PC-3 (cell line): Measurements from ENCODE around the gene ABHD12B. TPM values are rescaled to one million over a fixed set of nuclear protein-coding genes. Genes with fewer than 3 reads are reported as not detected.

Experiments
- ATAC-seq: fragments of 200-7000 bp; cut with Tn5 transposase; 2 replicates; pipeline ENCODE4 v1.9.1; 2020; ENCODE audit warnings: mild to moderate bottlenecking, moderate library complexity
- BruUV-seq: library from RNA; stranded (reverse); fragments of 400-500 nt; replicated peaks from 2 replicates; lab custom pipeline; 2021; lab: Mats Ljungman, UMichigan
- CTCF ChIA-PET: fragments of 300-600 bp; sonication (Branson Sonifier 250); formaldehyde crosslinking; loops from one replicate; lab custom pipeline; 2022; ENCODE audit warnings: antibody characterized with exemption; lab: Charles Lee
- POLR2A ChIA-PET: fragments of 300-600 bp; sonication (Branson Sonifier 250); formaldehyde crosslinking; loops from one replicate; lab custom pipeline; 2022; ENCODE audit warnings: antibody characterized with exemption; ENCODE audit not compliant: unreplicated experiment; lab: Charles Lee
- DNase-seq: peaks from one replicate; pipeline ENCODE4 v3.0.0-alpha.2; 2015
- H2AFZ ChIP-seq: fragments of 300-600 bp; sonication (generic); 2 replicates; pipeline ENCODE4 v1.6.0; 2016; ENCODE audit warnings: antibody characterized with exemption, low read length
- H3F3A ChIP-seq: fragments of 300-600 bp; sonication (generic); one replicate; pipeline ENCODE4 v1.6.0; 2017; ENCODE audit warnings: antibody characterized with exemption, low read length, control low read depth, mild to moderate bottlenecking; ENCODE audit not compliant: unreplicated experiment
- H3K27ac ChIP-seq: fragments of 300-600 bp; sonication (generic); 2 replicates; pipeline ENCODE4 v1.5.1; 2016; ENCODE audit warnings: mild to moderate bottlenecking, low read length
- H3K27me3 ChIP-seq: fragments of 300-600 bp; sonication (generic); 2 replicates; pipeline ENCODE4 v1.6.1; 2016; ENCODE audit warnings: low read length, mixed read lengths
- H3K36me3 ChIP-seq: fragments of 300-600 bp; sonication (generic); 2 replicates; pipeline ENCODE4 v1.6.1; 2016; ENCODE audit warnings: low read depth, mixed run types, low read length, mixed read lengths
- H3K4me1 ChIP-seq: fragments of 300-600 bp; sonication (generic); 2 replicates; pipeline ENCODE4 v1.5.1; 2016; ENCODE audit warnings: low read length; ENCODE audit not compliant: insufficient read depth
- H3K4me2 ChIP-seq: fragments of 300-600 bp; sonication (generic); 2 replicates; pipeline ENCODE4 v1.6.0; 2016; ENCODE audit warnings: low read length
- H3K4me3 ChIP-seq: fragments of 300-600 bp; sonication (generic); 2 replicates; pipeline ENCODE4 v1.5.1; 2016; ENCODE audit warnings: mild to moderate bottlenecking, low read length, mixed read lengths
- H3K79me2 ChIP-seq: fragments of 300-600 bp; sonication (generic); 2 replicates; pipeline ENCODE4 v1.6.1; 2017; ENCODE audit warnings: low read length, mixed read lengths
- H3K9ac ChIP-seq: fragments of 300-600 bp; sonication (generic); 2 replicates; pipeline ENCODE4 v1.6.0; 2016; ENCODE audit warnings: mild to moderate bottlenecking, low read length
- H3K9me2 ChIP-seq: fragments of 300-600 bp; sonication (generic); replicated peaks from 2 replicates; pipeline ENCODE4 v1.6.1; 2016; ENCODE audit warnings: mixed run types, low read length, mixed read lengths
- H3K9me3 ChIP-seq: fragments of 300-600 bp; sonication (generic); 2 replicates; pipeline ENCODE4 v1.6.1; 2016; ENCODE audit warnings: low read length, mixed read lengths
- H4K20me1 ChIP-seq: fragments of 300-600 bp; sonication (generic); 2 replicates; pipeline ENCODE4 v1.6.1; 2016; ENCODE audit warnings: low read length, mixed read lengths
- EZH2 ChIP-seq: fragments of 300-600 bp; sonication (generic); IDR thresholded peaks from one replicate; pipeline ENCODE4 v1.6.1; 2017; ENCODE audit warnings: antibody characterized with exemption, mild to moderate bottlenecking, low read length; ENCODE audit not compliant: unreplicated experiment
- EZH2phosphoT487 ChIP-seq: fragments of 300-600 bp; sonication (generic); IDR thresholded peaks from 2 replicates; pipeline ENCODE4 v1.6.1; 2018; ENCODE audit warnings: mild to moderate bottlenecking, antibody characterized with exemption, low read length, borderline replicate concordance
- intact Hi-C: fragments of 100-400 bp; cut with micrococcal nuclease; formaldehyde crosslinking; loops from 2 replicates; pipeline ENCODE4 v1.9.0; 2023
- total RNA-seq: library from RNA; depleted of rRNA; stranded (reverse); fragments of >200 nt; gene quantifications from 2 replicates; pipeline ENCODE4 v1.2.3, GENCODE V29; 2014
- TF ChIP-seq, protein P1 (sequence below): fragments of 300-600 bp; sonication (generic); conservative IDR thresholded peaks from 2 replicates; pipeline ENCODE4 v1.5.1; 2017; ENCODE audit warnings: antibody characterized with exemption, low read depth, mild to moderate bottlenecking, low read length

The ABHD12B gene
- total RNA-seq, 1 experiment from 2014 or later = not detected

DNA sequence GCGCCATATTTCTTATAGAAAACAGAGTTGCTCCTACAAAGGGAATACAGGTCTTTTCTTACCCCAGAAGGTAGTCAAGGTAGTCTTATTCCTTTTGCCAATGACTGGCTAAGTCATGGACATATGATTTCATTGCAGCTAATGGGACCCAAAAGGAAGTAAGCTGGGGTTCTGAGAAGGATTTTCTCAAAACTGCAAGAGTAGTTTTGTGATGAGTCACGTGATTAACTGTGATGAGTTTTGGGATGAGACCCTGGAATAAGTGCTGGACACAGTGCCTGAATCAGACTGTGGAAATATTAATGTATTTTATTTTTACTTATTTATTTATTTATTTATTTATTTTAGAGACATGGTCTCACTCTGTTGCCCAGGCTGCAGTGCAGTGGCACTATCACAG is 27.5 kb upstream of the ABHD12B start:
- intact Hi-C loops = no loop called here
- ChIA-PET POLR2A (interaction anchor here (0.6 kb wide), 1 partner anchor 12 kb away, joined by 5 read pairs; no protein-coding TSS in a partner anchor), CTCF (no interaction called here)
- H3K36me3 ChIP-seq = no peaks in the 10 kb centered on the region
- no peaks in the 10 kb centered on the region for H3K27me3 ChIP-seq
- H3F3A ChIP-seq = no peaks in the 10 kb centered on the region
- H3K9me2 ChIP-seq = 0 out of 2 replicates have a peak, but pooled peaks cover 4% of the 10 kb centered on the region
- no peak overlapping the region for H3K4me2 ChIP-seq
- H3K9ac ChIP-seq = no peak overlapping the region
- no peak for ATAC-seq
- no peak for TF ChIP-seq EZH2
- no peak for TF ChIP-seq EZH2phosphoT487
- TF ChIP-seq, protein P1, sequence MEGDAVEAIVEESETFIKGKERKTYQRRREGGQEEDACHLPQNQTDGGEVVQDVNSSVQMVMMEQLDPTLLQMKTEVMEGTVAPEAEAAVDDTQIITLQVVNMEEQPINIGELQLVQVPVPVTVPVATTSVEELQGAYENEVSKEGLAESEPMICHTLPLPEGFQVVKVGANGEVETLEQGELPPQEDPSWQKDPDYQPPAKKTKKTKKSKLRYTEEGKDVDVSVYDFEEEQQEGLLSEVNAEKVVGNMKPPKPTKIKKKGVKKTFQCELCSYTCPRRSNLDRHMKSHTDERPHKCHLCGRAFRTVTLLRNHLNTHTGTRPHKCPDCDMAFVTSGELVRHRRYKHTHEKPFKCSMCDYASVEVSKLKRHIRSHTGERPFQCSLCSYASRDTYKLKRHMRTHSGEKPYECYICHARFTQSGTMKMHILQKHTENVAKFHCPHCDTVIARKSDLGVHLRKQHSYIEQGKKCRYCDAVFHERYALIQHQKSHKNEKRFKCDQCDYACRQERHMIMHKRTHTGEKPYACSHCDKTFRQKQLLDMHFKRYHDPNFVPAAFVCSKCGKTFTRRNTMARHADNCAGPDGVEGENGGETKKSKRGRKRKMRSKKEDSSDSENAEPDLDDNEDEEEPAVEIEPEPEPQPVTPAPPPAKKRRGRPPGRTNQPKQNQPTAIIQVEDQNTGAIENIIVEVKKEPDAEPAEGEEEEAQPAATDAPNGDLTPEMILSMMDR = no peak
- H2AFZ ChIP-seq = no peak overlapping the region
- no peak overlapping the region for H3K27ac ChIP-seq
- H3K9me3 ChIP-seq = no peaks in the 10 kb centered on the region
- H3K79me2 ChIP-seq = no peaks in the 10 kb centered on the region
- no peak for DNase-seq
- H3K4me3 ChIP-seq = no peak overlapping the region
- H3K4me1 ChIP-seq = no peaks in the 10 kb centered on the region
- H4K20me1 ChIP-seq = no peaks in the 10 kb centered on the region
- no TSS peak for BruUV-seq

DNA sequence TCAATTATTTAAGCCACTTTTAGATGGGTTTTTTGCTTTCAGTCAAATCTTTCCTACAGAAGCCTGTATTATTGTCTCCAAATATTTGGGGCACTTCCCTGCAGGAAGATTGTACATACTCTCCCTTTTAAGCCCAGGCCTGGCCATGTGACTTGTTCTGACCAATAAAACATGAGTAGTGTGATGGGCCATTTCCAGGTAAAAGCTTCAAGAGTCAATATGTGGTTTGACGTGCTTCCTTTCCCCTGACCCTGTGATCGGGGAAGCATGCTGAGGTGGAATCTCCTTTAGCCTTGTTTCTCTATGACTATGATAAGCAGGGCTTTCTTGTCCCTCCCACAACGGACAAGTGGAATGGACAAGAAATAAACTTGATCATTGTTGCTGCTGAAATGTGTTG is 26.7 kb upstream of the ABHD12B start:
- DNase-seq (no peak), ATAC-seq (no peak)
- Histone ChIP-seq H3K4me1 (no peaks in the 10 kb centered on the region), H4K20me1 (no peaks in the 10 kb centered on the region), H3K9me2 (0 out of 2 replicates have a peak, but pooled peaks cover 4% of the 10 kb centered on the region), H3K9me3 (no peaks in the 10 kb centered on the region), H3K4me3 (no peak overlapping the region), H3K27me3 (no peaks in the 10 kb centered on the region), H3K79me2 (no peaks in the 10 kb centered on the region), H2AFZ (no peak overlapping the region), H3K4me2 (no peak overlapping the region), H3K27ac (no peak overlapping the region), H3K9ac (no peak overlapping the region), H3F3A (no peaks in the 10 kb centered on the region), H3K36me3 (no peaks in the 10 kb centered on the region)
- ChIA-PET CTCF (no interaction called here), POLR2A (no interaction called here)
- BruUV-seq = no TSS peak
- intact Hi-C loops = no loop called here
- TF ChIP-seq EZH2phosphoT487 (no peak), EZH2 (no peak)
- TF ChIP-seq, protein P1 = no peak

GRCh38 chr14:50846226-50846880 is 25.5 kb upstream of the ABHD12B start:
- H3K4me3 ChIP-seq = no peak overlapping the region
- intact Hi-C loops = no loop called here
- H3K4me1 ChIP-seq = no peaks in the 10 kb centered on the region
- no peak overlapping the region for H3K27ac ChIP-seq
- ChIA-PET POLR2A (no interaction called here), CTCF (interaction anchor here (0.6 kb wide), 1 partner anchor 241 kb away, joined by 4 read pairs; no protein-coding TSS in a partner anchor)
- no peak overlapping the region for H2AFZ ChIP-seq
- ATAC-seq (peak; percentile 71), DNase-seq (peak; percentile 57)
- H3K9ac ChIP-seq = no peak overlapping the region
- BruUV-seq = no TSS peak
- no peaks in the 10 kb centered on the region for H3K9me2 ChIP-seq
- H3K36me3 ChIP-seq = no peaks in the 10 kb centered on the region
- H3K79me2 ChIP-seq = no peaks in the 10 kb centered on the region
- no peak for TF ChIP-seq EZH2phosphoT487
- no peaks in the 10 kb centered on the region for H3K27me3 ChIP-seq
- no peaks in the 10 kb centered on the region for H3K9me3 ChIP-seq
- no peaks in the 10 kb centered on the region for H4K20me1 ChIP-seq
- no peak overlapping the region for H3K4me2 ChIP-seq
- no peaks in the 10 kb centered on the region for H3F3A ChIP-seq
